Subcutaneous adipose tissue (tissue), 4 donors: ENCODE data around the gene TMEM221. TPM values are rescaled to one million over a fixed set of nuclear protein-coding genes. Genes with fewer than 3 reads are reported as not detected.

Source experiments
- total RNA-seq, 4 donors: library from RNA; depleted of rRNA; stranded (reverse); fragments of >200 nt; gene quantifications; one replicate each; pipeline ENCODE4 v1.1.0, GENCODE V29; 2016
- TF ChIP-seq, protein P1 (sequence below): fragments of 450-650 bp; IDR thresholded peaks from one replicate; pipeline ENCODE4 v1.5.1; 2016; ENCODE audit warnings: low read depth, mild to moderate bottlenecking, control low read depth, antibody characterized with exemption, moderate library complexity

The TMEM221 gene
- total RNA-seq, 4 donors from 2014 or later, result 0.34 to 0.66 (median 0.49) TPM; not detected in 1

GRCh38 chr19:17418710-17419109 is 29.8 kb downstream of the TMEM221 start:
- TF ChIP-seq, protein P1, sequence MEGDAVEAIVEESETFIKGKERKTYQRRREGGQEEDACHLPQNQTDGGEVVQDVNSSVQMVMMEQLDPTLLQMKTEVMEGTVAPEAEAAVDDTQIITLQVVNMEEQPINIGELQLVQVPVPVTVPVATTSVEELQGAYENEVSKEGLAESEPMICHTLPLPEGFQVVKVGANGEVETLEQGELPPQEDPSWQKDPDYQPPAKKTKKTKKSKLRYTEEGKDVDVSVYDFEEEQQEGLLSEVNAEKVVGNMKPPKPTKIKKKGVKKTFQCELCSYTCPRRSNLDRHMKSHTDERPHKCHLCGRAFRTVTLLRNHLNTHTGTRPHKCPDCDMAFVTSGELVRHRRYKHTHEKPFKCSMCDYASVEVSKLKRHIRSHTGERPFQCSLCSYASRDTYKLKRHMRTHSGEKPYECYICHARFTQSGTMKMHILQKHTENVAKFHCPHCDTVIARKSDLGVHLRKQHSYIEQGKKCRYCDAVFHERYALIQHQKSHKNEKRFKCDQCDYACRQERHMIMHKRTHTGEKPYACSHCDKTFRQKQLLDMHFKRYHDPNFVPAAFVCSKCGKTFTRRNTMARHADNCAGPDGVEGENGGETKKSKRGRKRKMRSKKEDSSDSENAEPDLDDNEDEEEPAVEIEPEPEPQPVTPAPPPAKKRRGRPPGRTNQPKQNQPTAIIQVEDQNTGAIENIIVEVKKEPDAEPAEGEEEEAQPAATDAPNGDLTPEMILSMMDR, result no peak

DNA sequence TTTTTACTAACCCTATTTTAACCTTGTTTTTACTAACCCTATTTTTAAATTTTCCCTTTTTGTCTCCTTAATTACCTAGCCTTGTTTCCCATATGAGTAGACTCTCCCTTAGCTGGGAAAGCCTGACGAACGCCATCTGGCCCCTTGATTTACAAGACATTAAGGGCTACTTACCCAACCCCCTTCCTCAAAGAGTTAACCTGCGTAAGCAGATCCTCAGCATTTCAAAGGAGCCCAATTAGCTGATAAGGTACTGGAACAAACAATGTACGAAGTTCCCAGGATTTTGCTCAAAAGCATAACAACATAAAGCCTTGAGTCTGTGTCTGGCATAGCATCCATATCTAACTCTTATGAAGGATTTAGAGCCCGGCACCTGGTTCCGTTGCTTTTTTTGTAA is 33.3 kb downstream of the TMEM221 start:
- TF ChIP-seq, protein P1, result no peak

DNA sequence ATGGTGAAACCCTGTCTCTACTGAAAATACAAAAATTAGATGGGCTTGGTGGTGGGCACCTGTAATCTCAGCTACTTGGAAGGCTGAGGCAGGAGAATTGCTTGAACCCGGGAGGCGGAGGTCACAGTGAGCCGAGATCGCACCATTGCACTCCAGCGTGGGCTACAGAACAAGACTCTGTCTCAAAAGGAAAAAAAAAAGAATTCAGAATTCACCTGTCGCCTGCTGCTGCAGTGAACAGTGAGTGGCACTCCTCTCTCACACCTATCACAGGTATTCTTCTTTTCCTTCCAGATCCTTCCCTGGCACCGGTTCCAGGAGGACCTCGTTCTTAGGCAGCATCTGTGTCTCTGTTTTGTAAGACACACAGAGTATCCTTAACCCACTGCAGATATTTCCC is 34.4 kb downstream of the TMEM221 start:
- TF ChIP-seq, protein P1, result no peak

DNA sequence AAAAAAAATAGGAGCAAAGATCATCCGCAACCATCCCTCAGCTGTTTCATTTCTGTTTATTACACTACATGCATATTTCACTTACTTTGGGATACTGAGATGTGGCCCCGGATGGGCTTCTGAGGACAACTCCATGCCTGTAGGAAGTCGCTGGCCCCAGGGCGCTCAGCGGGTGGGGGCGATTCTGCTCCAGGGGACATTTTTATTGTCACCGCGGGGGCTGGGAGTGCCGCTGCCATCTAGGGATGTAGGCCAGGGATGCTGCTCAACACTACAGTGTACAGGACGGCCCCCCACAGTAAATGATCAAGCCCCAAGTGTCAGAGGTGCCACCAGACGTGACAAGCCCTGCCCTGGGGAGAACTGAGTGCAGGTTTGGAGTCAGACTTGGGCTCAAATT is 36.7 kb downstream of the TMEM221 start:
- TF ChIP-seq, protein P1, result no peak

GRCh38 chr19:17409990-17410389 is 38.5 kb downstream of the TMEM221 start:
- TF ChIP-seq, protein P1, result no peak

DNA sequence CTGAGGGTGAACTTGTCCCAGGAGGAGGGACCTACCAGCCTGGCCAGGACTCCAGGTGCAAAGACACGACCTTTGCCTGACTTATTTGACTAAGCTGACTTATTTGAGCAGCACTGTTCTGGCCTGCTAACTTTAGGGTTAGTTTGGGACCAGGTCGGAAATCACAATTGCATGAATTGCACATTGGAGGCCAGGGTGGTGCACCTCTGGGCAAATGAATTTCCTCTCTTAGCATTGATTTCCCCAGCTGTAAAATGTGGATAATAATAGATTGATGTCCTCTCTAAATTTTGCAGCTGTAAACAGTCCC is 41.6 kb downstream of the TMEM221 start:
- TF ChIP-seq, protein P1, result no peak

GRCh38 chr19:17406046-17406886 is 42.2 kb downstream of the TMEM221 start:
- TF ChIP-seq, protein P1, result no peak
